ENCODE data around the gene WFS1. TPM values are rescaled to one million over a fixed set of nuclear protein-coding genes. Genes with fewer than 3 reads are reported as not detected.

The WFS1 gene
- total and polyA plus RNA-seq, 8 donors: 10.2 to 28.7 (median 14.6) TPM

DNA sequence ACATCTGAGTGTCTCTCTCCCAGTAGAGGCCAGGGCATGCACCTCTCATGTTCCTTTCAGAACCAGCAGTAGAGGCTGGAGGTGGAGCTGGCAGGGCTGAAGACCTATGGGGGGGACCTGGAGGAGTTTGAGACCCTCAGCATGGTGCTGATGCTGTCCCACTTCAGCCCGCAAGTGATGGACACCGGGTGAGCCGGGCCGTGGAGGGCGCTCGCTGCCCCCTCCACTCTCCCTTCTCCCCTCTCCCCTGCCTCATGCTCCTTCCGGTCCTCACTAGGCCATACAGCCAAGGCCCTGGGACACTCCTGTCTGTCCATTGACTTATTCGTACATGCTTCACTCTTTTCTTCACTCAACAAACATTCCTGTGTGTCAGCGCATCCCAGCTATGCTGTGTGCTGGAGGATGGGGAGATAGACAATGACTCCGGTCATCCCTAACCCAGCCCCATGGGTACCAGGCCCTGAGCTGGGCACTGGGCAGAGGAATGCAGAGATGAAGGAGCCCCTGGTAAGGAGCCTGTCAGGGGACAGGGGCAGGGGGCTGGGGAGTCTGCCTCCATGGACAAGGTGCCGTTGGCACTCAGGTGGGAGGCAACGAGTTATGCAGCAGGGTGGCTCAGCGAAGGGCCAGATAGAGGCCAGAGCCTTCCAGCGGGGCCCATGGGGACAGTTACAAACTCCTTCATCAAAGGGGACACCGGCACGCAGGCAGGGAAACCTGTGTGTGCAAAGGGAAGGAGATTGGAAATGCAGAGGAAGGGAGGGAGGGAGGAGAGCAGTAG is 28.4 kb upstream of the WFS1 start:
- intact Hi-C loops (cut with DNase I): loop anchor here in 2 of 3 donors (10.0 kb wide), 2 partner anchors 304 to 314 kb away; no protein-coding TSS in a partner anchor
- Histone ChIP-seq H3K4me3 (no peak overlapping the region), H3K9me3 (no peaks in the 10 kb centered on the region), H3K27me3 (peaks cover 0 to 11% (median 0%) of the 10 kb centered on the region in 4 donors), H3K27ac (no peak overlapping the region), H3K36me3 (no peaks in the 10 kb centered on the region), H3K4me1 (no peaks in the 10 kb centered on the region)
- TF ChIP-seq, protein P1, sequence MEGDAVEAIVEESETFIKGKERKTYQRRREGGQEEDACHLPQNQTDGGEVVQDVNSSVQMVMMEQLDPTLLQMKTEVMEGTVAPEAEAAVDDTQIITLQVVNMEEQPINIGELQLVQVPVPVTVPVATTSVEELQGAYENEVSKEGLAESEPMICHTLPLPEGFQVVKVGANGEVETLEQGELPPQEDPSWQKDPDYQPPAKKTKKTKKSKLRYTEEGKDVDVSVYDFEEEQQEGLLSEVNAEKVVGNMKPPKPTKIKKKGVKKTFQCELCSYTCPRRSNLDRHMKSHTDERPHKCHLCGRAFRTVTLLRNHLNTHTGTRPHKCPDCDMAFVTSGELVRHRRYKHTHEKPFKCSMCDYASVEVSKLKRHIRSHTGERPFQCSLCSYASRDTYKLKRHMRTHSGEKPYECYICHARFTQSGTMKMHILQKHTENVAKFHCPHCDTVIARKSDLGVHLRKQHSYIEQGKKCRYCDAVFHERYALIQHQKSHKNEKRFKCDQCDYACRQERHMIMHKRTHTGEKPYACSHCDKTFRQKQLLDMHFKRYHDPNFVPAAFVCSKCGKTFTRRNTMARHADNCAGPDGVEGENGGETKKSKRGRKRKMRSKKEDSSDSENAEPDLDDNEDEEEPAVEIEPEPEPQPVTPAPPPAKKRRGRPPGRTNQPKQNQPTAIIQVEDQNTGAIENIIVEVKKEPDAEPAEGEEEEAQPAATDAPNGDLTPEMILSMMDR (IDR thresholded peaks at IDR 0.05): no peak
- 66 to 78% methylated on average over 16 of the region's 16 CpGs for WGBS, 2 donors
- ATAC-seq (no peak), FAIRE-seq (no peak), DNase-seq (peak in 1 of 6 donors; percentile 35)

DNA sequence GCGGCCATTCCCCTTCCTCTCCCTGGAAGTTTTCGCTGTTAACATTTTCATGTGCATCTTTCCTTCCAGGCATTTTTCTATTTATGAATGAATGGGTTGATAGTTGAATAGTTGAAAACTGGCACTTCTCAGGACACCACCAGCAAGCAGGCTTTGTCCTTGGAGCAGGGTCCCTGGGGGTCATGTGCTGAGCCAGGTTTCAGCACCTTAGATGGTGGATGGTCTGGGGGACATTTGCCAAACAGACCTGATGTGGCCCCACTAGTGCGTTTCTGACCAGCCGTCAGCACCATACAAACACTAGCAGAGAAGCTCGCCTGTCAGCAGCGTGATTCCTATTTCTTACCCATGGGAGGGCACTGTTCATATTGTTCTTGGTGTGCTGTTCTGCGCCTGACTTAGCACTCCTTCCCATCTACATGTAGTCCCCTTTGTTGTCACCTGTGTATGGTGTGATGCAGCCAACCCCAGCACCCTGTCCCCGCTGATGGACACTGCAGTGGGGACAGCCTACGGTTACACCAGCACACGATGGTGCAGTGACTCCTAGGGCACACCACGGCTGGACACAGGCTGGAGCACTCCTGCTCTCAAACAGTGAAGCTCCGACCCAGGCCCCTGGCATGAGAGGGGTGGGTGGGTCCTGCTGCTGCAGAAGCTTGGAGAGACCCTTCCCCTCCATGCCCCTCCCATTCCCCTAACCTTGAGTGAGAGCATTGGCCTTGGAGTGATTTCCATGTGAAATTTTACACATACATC is 27.2 kb upstream of the WFS1 start:
- no peaks in the 10 kb centered on the region for H3K36me3 ChIP-seq
- no peak for FAIRE-seq
- H3K4me3 ChIP-seq: no peak overlapping the region
- intact Hi-C loops (cut with DNase I): loop anchor here in 2 of 3 donors (10.0 kb wide), 2 partner anchors 302 to 312 kb away; no protein-coding TSS in a partner anchor
- H3K27ac ChIP-seq: no peak overlapping the region
- 58 to 71% methylated on average over 12 of the region's 12 CpGs for WGBS, 2 donors
- H3K4me1 ChIP-seq: no peaks in the 10 kb centered on the region
- no peak for ATAC-seq
- peaks cover 0 to 18% (median 0%) of the 10 kb centered on the region in 4 donors for H3K27me3 ChIP-seq
- DNase-seq: peak in 1 of 6 donors; percentile 19
- TF ChIP-seq, protein P1 (IDR thresholded peaks at IDR 0.05): no peak
- no peaks in the 10 kb centered on the region for H3K9me3 ChIP-seq

DNA sequence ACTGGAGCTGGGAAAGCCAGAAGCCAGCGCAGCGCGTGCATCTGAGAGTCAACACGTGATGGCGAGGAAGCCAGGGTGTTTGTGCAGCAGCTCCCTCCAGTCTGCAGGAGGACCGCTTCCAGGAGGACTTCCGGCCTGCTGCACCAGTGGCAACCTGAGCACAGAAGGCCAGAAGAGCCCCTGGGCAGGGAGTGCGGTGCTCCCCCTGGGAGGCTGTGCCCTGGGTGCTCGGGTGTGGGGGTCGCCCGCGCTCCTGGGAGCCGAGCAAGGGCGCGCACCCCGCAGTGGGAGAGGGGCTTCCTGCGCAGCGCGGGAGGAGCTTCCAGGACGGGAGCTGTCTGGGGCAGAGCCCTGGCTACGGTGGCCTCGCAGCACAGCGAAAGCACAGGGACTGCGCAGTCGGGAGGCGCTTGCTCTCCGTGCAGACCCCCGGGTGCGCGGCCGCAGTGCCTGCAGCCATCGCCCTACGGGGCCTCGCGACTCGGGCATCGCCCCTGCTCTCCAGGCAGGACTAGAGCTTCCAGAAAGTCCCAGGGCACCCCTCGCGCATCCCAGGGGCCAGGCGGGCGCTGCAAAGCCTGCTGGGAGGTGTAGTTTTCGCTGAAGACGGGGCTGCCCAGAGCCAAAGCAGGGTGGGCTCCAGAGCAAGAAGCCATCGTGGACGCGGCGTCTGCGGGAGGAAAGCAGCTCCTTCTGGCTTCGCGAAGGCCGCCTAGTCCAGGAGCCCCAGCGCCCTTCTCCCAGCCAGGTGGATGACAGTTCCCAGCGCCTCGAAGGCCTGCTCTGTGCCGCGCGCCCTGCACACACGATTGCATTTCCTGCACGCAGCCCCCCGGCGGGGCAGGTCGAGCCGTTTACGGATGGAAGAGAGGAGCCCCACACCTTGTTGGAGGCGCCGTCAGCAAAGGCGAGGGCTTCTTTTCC is 24.1 kb upstream of the WFS1 start:
- peak overlapping the region in 1 of 4 donors; percentile 34 for H3K4me3 ChIP-seq
- DNase-seq: peak in 2 of 6 donors; percentile 28 to 57
- H3K4me1 ChIP-seq: no peaks in the 10 kb centered on the region
- intact Hi-C loops (cut with DNase I): loop anchor here in 2 of 3 donors (10.0 kb wide), 2 partner anchors 299 to 309 kb away; no protein-coding TSS in a partner anchor
- WGBS, 2 donors: 10 to 11% methylated on average over 67 of the region's 67 CpGs
- peaks cover 0 to 35% (median 3%) of the 10 kb centered on the region in 4 donors for H3K27me3 ChIP-seq
- no peak for FAIRE-seq
- ATAC-seq: peak in 3 of 4 donors; percentile 74 to 89 (median 82)
- TF ChIP-seq, protein P1 (IDR thresholded peaks at IDR 0.05): no peak
- H3K36me3 ChIP-seq: no peaks in the 10 kb centered on the region
- no peak overlapping the region for H3K27ac ChIP-seq
- H3K9me3 ChIP-seq: no peaks in the 10 kb centered on the region

DNA sequence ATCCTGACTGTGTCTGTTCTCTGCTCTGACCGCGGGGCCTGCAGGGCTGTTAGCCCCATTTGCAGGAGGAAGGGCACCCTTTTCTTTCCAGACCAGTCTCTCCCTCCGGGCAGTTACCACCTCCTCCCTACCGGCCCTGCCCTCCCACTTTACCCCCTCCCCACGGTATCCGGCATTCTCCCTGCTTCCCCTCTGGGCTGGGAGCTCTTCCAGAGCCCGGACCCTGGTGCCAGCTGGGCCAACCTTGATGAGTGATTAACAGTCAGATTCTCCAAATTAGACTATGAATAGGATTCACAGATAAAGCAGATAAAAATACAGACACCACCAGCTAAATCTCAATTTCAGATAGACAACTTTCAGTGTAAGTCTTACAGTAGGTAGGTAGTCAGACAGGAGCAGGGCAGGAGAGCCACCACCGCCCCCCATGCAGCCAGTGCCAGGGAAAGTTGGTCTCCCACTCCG is 23.4 kb upstream of the WFS1 start:
- Histone ChIP-seq H3K4me3 (no peak overlapping the region), H3K36me3 (no peaks in the 10 kb centered on the region), H3K4me1 (no peaks in the 10 kb centered on the region), H3K27ac (no peak overlapping the region), H3K27me3 (peaks cover 0 to 35% (median 3%) of the 10 kb centered on the region in 4 donors), H3K9me3 (no peaks in the 10 kb centered on the region)
- intact Hi-C loops (cut with DNase I): loop anchor here in 2 of 3 donors (10.0 kb wide), 2 partner anchors 299 to 309 kb away; no protein-coding TSS in a partner anchor
- DNase-seq: no peak
- TF ChIP-seq, protein P1 (IDR thresholded peaks at IDR 0.05): no peak
- no peak for FAIRE-seq
- no peak for ATAC-seq
- 50 to 53% methylated on average over 8 to 9 of the region's 9 CpGs for WGBS, 2 donors

All from pancreas (tissue), 10 donors.